ENCODE results near the gene SKI. TPM values are rescaled to one million over a fixed set of nuclear protein-coding genes. Genes with fewer than 3 reads are reported as not detected.

SKI gene
- total RNA-seq, 6 experiments from 2014 or later = 23.7 to 84.8 (median 31.4) TPM

DNA sequence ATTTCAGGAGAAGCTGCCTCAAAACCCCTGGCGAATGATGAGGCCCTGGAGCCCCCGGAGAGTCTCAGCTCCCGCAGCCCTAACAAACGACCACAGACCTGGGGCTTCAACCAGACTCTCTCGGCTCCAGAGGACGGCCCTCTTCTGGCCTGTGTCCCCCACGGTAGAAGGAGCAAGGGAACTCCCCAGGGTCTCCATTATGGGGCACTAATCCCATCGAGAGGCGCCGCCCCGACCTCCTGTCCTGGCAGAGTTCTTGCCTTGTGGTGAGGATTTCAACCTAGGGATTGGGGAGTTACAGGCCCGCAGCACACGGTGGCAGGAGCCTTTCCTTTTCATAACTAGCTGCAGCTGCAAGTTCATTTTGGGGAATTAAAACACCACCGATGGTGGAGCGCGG is 39.8 kb upstream of the SKI start:
- Histone ChIP-seq H3K36me3 (no peaks in the 10 kb centered on the region), H3K9me3 (no peaks in the 10 kb centered on the region), H3K4me3 (no peak overlapping the region), H3K27me3 (no peaks in the 10 kb centered on the region), H3K4me1 (peaks cover 0 to 24% (median 7%) of the 10 kb centered on the region in 4 donors), H3K27ac (no peak overlapping the region)
- intact Hi-C loops (cut with DNase I) = no loop called here
- TF ChIP-seq POLR2A (IDR thresholded peaks at IDR 0.05) = no peak
- no peak for TF ChIP-seq CTCF (IDR thresholded peaks at IDR 0.05)
- DNase-seq (no peak), ATAC-seq (no peak)
- 100% methylated on average over 5 of the region's 16 CpGs for WGBS (ENCODE audit: insufficient coverage, low coverage, low lambda C conversion rate, missing lambda C conversion rate)

DNA sequence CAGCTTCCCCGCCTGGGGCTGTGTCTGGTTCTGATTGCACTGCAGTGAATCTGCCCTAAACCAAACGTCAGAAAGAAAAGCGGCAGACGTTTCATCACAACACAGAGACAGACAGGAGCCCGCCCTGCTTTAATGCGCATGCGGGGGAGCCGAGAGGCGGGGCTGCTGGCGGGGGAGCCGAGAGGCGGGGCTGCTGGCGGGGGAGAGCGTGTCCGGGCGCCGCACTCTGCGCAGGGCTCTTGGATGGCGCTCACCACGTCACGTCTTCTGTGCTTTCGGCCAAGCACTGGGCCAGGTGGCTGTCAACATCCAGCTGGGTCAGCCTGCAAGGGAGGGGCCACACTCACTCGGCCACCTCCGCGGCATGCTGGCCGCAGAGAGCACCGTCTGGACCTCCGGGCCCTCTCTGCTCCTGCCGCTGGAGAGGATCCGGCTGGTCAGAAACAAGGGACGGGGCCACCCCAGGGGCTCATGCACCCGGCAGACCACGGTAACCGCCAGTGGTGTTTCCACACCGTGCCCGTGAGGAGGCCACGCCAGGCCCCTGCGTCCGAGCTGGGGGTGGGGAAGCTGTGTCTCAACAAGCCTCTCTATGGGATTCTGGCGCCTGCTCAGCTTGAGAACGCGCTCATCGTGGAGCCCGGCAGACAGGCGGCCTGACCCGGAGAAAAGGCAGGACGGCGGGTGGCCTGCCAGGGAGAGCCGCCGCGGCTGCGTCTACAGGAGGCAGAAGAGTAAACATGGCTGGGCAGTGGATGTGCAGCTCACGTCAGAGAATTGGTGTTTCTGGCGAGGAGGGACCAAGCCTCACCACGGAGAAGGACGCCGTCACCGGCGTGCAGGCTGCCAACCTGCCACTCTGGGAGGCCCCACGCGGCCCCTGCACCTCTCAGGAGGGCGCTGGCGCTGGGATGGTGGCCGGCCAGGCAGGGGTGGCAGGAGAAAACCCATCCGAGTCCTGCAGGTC is 38.4 kb upstream of the SKI start:
- peak; percentile 92 to 94 (median 94) for ATAC-seq
- Histone ChIP-seq H3K27me3 (no peaks in the 10 kb centered on the region), H3K27ac (peak overlapping the region; percentile 81 to 99 (median 92)), H3K4me1 (peaks cover 0 to 31% (median 7%) of the 10 kb centered on the region in 4 donors), H3K9me3 (no peaks in the 10 kb centered on the region), H3K36me3 (no peaks in the 10 kb centered on the region), H3K4me3 (peak overlapping the region; percentile 57 to 72 (median 64))
- peak; percentile 98 for DNase-seq
- WGBS (ENCODE audit: insufficient coverage, low coverage, low lambda C conversion rate, missing lambda C conversion rate) = 10% methylated on average over 6 of the region's 65 CpGs
- peak; percentile 87 for TF ChIP-seq POLR2A (IDR thresholded peaks at IDR 0.05)
- no peak for TF ChIP-seq CTCF (IDR thresholded peaks at IDR 0.05)
- intact Hi-C loops (cut with DNase I) = no loop called here

- ATAC-seq (peak in 2 of 4 donors; percentile 1 to 4), DNase-seq (peak in 1 of 3 donors; percentile 66)
- WGBS (ENCODE audit: insufficient coverage, low coverage, low lambda C conversion rate, missing lambda C conversion rate) = no CpG with 5 or more reads among the region's 19 CpGs
- intact Hi-C loops (cut with DNase I) = no loop called here
- H3K9me3 ChIP-seq = no peaks in the 10 kb centered on the region
- peak overlapping the region; percentile 81 to 99 (median 92) for H3K27ac ChIP-seq
- TF ChIP-seq CTCF (IDR thresholded peaks at IDR 0.05) = no peak
- TF ChIP-seq POLR2A (IDR thresholded peaks at IDR 0.05) = no peak
- H3K36me3 ChIP-seq = no peaks in the 10 kb centered on the region
- peak overlapping the region; percentile 57 to 72 (median 64) for H3K4me3 ChIP-seq
- no peaks in the 10 kb centered on the region for H3K27me3 ChIP-seq
- peaks cover 0 to 31% (median 10%) of the 10 kb centered on the region in 4 donors for H3K4me1 ChIP-seq
Measured at GRCh38 chr1:2190491-2190976, 37.6 kb upstream of the SKI start.

GRCh38 chr1:2192031-2192995 is 35.8 kb upstream of the SKI start:
- no peaks in the 10 kb centered on the region for H3K9me3 ChIP-seq
- 62% methylated on average over 7 of the region's 30 CpGs for WGBS (ENCODE audit: insufficient coverage, low coverage, low lambda C conversion rate, missing lambda C conversion rate)
- no peak overlapping the region for H3K4me3 ChIP-seq
- H3K27me3 ChIP-seq = no peaks in the 10 kb centered on the region
- no peak for TF ChIP-seq CTCF (IDR thresholded peaks at IDR 0.05)
- no peak for TF ChIP-seq POLR2A (IDR thresholded peaks at IDR 0.05)
- H3K36me3 ChIP-seq = no peaks in the 10 kb centered on the region
- intact Hi-C loops (cut with DNase I) = no loop called here
- ATAC-seq (no peak), DNase-seq (no peak)
- H3K4me1 ChIP-seq = peaks cover 0 to 31% (median 11%) of the 10 kb centered on the region in 4 donors
- peak overlapping the region in 1 of 3 donors; percentile 8 for H3K27ac ChIP-seq
